HG03135 (cell line): ENCODE measurements around the gene HSPA12B.

Experiments
- ATAC-seq: cut with Tn5 transposase; IDR thresholded peaks from one replicate; pipeline ENCODE4 v1.9.1; 2021; ENCODE audit warnings: mild to moderate bottlenecking, moderate library complexity; ENCODE audit not compliant: unreplicated experiment

HSPA12B gene

DNA sequence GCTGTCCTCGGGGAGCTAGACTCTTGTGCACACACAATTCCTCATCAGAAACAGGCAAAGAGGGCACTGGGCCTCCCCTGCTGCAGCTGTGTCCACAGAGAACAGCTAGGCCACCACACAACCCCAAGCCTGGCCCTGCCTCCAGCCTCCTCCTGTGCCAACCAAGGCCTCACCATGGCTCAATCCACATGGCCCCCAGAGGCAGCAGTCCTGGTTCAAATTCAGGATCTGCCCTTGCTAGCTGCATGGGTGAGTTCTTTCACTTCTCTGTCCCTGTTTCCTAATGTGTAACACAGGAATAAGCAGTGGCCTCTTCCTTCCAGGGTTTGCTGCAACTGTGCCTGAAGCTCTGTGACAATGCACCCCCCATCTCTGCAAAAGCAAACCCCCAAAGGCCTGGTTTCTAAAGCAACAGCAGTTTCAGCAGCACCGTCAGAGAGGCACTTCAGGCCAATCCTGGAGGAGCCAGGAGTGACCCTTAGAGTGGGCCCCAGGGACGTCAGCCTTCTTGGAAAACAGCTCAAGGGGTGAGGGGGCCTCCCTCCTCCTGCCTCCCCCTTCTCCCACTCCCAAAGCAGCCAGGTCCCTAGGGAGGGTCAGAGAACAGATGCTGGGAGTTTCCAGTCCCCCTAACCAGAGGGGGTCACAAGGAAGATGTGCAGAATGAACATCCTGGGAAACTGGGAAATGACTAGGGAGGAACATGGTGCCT, 32.8 kb downstream of the HSPA12B start:
- no peak for ATAC-seq

DNA sequence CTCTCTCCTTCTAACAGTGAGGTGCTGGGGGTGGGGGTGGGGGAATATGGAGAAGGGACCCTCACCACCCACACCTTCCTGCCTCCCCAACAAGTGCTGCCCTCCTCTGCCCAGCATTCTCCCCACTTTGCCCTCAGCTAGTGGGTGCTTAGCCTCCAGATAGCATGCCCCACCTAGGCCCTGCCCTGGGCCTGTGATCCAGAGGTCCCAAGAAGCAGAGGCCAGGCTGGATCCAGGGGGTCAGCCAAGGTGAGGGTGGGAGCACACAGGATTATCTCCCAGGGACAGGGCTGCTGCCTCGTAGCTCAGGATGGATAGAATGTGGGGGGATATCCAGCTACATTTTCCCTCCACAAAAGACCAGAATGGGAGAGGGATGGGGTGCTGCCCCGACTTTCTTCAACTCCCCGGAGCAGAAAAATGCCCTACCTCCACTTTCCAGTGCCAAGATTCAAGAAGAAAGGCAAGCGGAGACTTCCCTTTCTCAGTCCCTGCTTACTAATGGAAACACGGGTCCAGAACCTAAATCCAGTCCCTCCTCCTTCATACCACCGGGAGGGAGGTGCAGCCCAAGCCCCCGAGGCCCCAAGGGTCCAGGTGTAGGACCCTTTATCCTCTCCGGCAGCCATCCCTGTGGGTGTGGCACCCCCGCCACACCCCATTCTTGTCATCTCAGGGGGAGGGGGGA, 34.1 kb downstream of the HSPA12B start:
- no peak for ATAC-seq

DNA sequence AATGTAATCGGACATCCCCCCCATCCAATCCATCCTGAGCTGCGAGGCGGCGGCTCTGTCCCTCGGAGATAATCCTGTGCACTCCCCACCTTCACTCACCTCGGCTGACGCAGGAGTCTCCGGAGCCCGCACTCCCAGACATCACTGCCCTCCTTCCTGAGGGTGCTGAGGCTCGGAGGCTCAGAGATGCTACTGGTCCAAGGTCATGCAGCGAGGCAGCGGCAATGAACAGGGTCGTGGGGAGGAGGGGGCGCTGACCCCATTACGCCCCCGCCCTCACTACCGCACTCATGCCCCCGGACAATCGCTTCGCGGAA, 34.6 kb downstream of the HSPA12B start:
- no peak for ATAC-seq

DNA sequence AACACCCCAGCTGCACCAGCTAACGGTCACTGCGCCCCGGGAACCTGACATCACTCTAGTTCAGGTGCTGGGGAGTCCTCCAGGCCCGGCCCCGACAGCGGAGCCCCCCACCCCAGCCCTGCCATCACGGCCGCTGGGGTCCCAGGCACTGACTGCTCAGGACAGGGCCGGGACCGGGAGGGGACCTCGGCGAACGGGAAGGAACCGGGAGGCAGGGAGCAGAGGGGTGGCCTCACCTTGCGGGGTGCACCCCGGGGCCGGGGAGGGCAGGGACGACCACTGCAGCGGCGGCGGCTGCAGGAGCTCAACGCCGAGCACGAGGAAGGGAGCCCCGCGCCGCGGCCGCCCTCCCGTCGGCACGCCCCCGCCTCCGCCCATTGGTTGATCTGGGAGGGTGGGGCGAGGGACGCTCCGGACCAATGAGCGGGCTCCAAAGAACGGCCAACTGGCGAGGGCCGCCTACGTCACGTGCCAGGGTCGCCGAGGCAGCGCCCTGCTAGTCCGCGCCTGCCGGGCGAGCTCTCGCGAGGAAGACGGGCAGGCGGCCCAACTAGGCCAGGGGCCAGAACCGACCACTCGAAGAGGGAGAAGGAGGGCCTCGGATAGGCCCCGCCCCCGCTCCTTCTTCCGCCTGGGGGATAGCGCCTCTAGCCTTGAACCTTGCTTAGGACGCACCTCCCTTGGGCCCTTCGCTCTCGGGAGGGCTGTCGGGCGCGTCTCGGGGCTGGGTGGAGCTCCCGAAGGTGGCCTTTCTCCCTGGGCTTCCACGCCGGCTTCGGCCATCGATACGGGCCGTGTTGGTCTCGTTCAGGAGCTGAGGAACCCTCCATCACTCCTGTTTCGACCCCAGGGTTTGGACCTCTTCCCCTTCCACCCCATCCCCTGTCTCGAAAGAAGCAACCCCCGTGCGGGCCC, 35.2 kb downstream of the HSPA12B start, which contains the start of gene ADISSP:
Gene ADISSP, minus strand, starts transcription at position 327 of the 915 bp plus-strand sequence. CDS start 7,653 bp downstream, outside the sequence.
- ATAC-seq: peak; percentile 91

- peak; percentile 42 for ATAC-seq
Observed at GRCh38 chr20:3768342-3769130, 36.1 kb downstream of the HSPA12B start.

DNA sequence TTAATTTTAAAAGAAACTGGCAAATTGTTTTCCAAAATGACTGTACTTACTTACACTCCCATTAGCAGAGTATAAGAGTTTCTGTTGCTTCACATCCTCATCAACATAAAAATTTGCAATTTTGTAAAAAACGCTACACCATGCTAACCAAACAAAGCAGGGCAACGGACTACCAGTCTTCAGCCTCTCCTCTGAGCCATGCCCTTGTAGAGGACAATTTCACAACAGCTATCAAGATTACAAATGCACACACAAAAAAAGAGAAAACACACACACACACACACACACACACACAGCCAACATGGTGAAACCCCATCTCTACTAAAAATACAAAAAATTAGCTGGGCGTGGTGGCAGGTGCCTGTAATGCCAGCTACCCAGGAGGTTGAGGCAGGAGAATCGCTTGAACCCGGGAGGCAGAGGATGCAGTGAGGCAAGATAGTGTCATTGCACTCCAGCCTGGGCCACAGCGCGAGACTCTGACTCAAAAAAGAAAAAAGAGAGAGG, 39.1 kb downstream of the HSPA12B start:
- ATAC-seq: no peak

DNA sequence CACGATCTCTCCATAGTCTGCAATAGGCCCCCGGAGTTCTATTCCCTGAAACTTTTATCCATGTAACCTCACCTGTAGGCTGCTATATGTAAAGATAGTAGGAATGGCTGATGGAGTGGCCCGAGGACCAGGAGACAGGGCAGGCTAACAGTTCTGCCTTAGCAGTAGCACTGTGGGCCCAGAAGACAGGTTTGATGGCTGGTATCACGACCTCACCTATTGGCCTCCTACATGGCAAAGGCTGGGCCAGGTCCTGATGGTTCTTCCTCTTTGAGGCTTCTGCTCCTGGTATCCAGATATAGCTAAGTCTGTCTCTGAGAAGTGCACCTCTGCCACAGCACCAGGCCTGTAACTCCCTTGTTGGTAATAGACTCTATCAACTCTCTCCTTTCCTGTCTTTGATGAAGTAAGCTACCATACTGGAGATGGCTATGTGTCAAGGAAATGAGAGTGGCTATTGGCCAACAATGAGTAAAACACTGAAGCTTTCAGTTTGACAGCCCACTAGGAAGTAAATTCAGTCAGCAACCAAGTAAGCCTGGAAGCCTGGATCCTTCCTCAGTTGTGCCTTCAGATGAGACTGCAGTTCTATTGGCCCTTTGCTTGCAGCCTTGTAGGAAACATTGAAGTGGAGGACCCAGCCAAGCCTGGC, 43.1 kb downstream of the HSPA12B start:
- ATAC-seq: no peak

DNA sequence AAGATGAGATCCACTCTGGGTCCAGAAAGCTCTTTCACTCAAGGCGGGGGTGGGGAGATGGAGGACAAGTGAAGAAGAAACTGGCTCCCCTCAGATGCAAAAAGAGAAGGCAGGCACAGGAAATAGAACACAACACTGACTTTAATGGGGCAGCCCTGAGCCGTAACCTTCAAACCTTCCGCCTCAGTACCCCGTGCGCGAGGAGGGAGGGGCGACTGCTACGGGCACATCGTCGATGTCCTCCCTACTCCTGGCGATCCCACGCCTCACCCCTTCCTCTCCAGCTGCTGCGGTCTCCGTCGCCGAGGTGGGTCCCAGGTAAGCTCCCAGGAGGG, 44.9 kb downstream of the HSPA12B start:
- no peak for ATAC-seq

DNA sequence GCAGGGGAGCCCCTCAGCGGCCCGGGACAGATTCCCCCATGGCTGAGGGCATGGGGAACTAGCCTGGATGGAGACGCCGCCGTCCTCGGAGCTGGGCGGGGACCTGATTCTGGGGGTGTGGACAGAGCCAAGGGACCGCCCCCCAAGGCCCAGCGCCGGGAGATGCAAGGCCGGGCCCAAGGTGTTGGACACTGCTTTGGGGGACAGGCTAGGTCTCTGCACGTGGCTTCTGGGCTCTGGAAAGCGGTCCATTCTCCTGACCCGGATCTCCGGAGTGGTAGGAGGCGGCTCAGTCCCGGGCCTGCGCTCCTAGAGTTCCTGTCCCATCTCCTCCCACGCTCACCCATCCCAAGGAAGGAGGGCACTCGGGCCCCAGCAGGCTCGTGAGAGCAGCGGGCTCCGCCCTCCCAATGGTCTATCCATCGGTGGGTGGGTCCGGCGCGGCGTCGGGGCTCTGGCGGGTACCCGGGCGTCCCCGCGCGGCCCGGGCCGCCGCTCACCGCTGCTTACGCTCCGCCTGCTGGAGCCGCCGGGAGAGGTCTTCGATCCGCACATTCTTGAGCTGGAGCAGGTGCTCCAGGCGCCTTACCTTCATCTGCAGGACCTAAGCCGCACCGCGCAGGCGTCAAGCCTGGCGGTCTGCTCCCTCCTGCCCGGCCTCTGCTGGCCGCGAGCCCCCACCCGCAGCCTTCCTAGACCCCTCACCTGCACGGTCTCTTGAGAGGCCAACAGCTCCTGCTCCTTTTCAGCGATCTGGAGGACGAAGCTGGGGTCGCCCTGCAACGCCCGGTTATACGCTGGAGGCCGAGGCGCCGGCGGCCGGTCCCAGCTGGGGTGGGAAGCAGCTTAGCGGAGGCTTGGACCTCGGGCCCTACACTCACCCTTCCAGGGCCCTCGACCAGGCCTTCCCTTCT, 45.5 kb downstream of the HSPA12B start:
- no peak for ATAC-seq

GRCh38 chr20:3778976-3779375, 46.5 kb downstream of the HSPA12B start:
- no peak for ATAC-seq

GRCh38 chr20:3781153-3781910, 48.8 kb downstream of the HSPA12B start, which contains the start of gene SPEF1:
Gene SPEF1 (minus strand): TSS chr20:3781448. CDS start chr20:3781287, 161 bp downstream.
- peak; percentile 45 for ATAC-seq

DNA sequence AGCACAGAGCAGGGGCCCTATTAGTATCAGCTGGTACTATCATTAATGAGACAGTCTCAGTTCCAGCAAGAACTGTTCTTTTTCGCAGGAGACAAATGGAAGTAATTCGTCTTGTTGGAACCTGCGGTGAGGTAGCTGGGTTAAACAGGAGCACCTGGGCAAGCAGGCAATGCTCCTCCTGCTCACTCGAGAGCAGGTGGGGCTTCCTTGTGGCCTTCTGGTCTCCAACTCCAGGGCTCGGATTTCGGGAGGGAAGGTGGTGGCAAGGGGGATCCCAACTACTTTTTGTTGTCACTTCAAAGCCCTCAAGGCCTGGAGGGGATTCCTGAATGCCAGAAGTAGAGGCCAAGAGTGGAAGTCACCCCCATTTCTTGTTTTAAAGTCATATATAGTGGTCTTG, 50.1 kb downstream of the HSPA12B start:
- ATAC-seq: no peak

GRCh38 chr20:3783068-3783489, 50.6 kb downstream of the HSPA12B start:
- no peak for ATAC-seq

GRCh38 chr20:3783511-3784195, 51.2 kb downstream of the HSPA12B start:
- ATAC-seq: no peak

GRCh38 chr20:3784216-3784853, 51.9 kb downstream of the HSPA12B start:
- no peak for ATAC-seq

DNA sequence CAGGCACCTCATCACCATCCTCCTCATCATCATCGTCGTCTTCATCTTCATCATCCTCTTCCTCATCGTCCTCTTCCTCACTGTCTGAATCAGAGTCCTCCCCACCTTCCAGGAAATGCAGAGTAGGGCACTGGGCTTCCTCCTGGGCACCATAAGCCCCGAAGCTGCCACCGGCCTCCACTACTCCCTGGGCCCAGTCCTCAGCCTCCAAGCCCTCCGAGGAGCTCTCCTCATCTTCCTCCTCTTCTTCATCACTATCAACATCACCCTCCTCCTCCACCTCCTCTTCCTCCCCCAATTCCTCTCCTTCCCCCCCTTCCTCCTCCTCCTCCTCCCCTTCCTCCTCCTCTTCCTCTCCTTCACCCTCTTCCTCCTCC, 52.4 kb downstream of the HSPA12B start:
- ATAC-seq: no peak
